Keratinocyte (primary cell): ENCODE results near the gene MAP7D2. TPM values are rescaled to one million over a fixed set of nuclear protein-coding genes. Genes with fewer than 3 reads are reported as not detected.

Source experiments
- DNase-seq: peaks from one replicate; pipeline ENCODE4 v3.0.0-alpha.2; 2011; ENCODE audit warnings: low read depth, missing footprints, low spot score
- FAIRE-seq: peaks from 2 replicates; lab custom pipeline; 2011; peaks lifted over from hg19 to GRCh38; lab: Jason Lieb, UNC
- H2AFZ ChIP-seq: 2 replicates; pipeline ENCODE4 v1.6.0; 2012; ENCODE audit warnings: low read length, control low read depth, inconsistent platforms; ENCODE audit not compliant: control insufficient read depth
- H3K27ac ChIP-seq: 2 replicates; pipeline ENCODE4 v1.5.1; 2011; ENCODE audit warnings: low read length; ENCODE audit not compliant: control insufficient read depth, insufficient read depth
- H3K27me3 ChIP-seq: 3 replicates; pipeline ENCODE4 v1.6.0; 2011; ENCODE audit warnings: low read length; ENCODE audit not compliant: control insufficient read depth, insufficient read depth; ENCODE audit errors: extremely low read depth
- H3K36me3 ChIP-seq, 2 experiments: 2 replicates in 1 of 2; 3 replicates in 1 of 2; pipeline ENCODE4 v1.5.1; 2011; ENCODE audit warnings: low read length in 2 of 2, mild to moderate bottlenecking in 1 of 2; ENCODE audit not compliant: control insufficient read depth in 2 of 2, insufficient read depth in 2 of 2; ENCODE audit errors: extremely low read depth in 1 of 2
- H3K4me1 ChIP-seq: 3 replicates; pipeline ENCODE4 v1.5.1; 2011; ENCODE audit warnings: low read length; ENCODE audit not compliant: control insufficient read depth, insufficient read depth; ENCODE audit errors: extremely low read depth
- H3K4me2 ChIP-seq: 3 replicates; pipeline ENCODE4 v1.6.0; 2011; ENCODE audit warnings: low read depth, low read length; ENCODE audit not compliant: control insufficient read depth, insufficient read depth; ENCODE audit errors: extremely low read depth
- H3K4me3 ChIP-seq, 3 experiments: fragments of 200-600 bp in 1 of 3; sonication (generic) in 1 of 3; 2 replicates in 2 of 3; 3 replicates in 1 of 3; pipeline ENCODE4 v1.5.1; 2011 to 2016; ENCODE audit warnings: low read length in 3 of 3, mild to moderate bottlenecking in 3 of 3, control low read depth in 2 of 3, inconsistent platforms in 1 of 3, low read depth in 1 of 3, mixed read lengths in 1 of 3, mixed run types in 1 of 3, moderate library complexity in 1 of 3; ENCODE audit not compliant: control insufficient read depth in 2 of 3, insufficient read depth in 2 of 3; ENCODE audit errors: extremely low read depth in 1 of 3
- H3K79me2 ChIP-seq: 2 replicates; pipeline ENCODE4 v1.6.0; 2012; ENCODE audit warnings: low read length; ENCODE audit not compliant: control insufficient read depth, insufficient read depth
- H3K9ac ChIP-seq: 3 replicates; pipeline ENCODE4 v1.6.0; 2011; ENCODE audit warnings: low read length; ENCODE audit not compliant: control insufficient read depth, insufficient read depth; ENCODE audit errors: extremely low read depth
- H3K9me1 ChIP-seq: 3 replicates; pipeline ENCODE4 v1.6.0; 2011; ENCODE audit warnings: low read length; ENCODE audit not compliant: control insufficient read depth, insufficient read depth; ENCODE audit errors: extremely low read depth
- H3K9me3 ChIP-seq: 2 replicates; pipeline ENCODE4 v1.5.1; 2012; ENCODE audit warnings: low read depth, low read length; ENCODE audit not compliant: control insufficient read depth
- H4K20me1 ChIP-seq: 3 replicates; pipeline ENCODE4 v1.6.0; 2011; ENCODE audit warnings: low read length; ENCODE audit not compliant: control insufficient read depth, insufficient read depth; ENCODE audit errors: extremely low read depth
- EZH2 ChIP-seq: IDR thresholded peaks from one replicate; pipeline ENCODE4 v1.6.1; 2012; ENCODE audit warnings: inconsistent platforms, mild to moderate bottlenecking, low read length, moderate library complexity
- dilution Hi-C: fragments of 300-500 bp; cut with MboI; formaldehyde crosslinking; loops from one replicate; pipeline ENCODE4 v1.7.0; 2020; ENCODE audit warnings: low sequenced_read_pairs; ENCODE audit not compliant: extremely low pct_ligation_motif_present
- polyA plus RNA-seq, 5 experiments: library from polyadenylated mRNA; depleted of rRNA in 3 of 5; stranded (reverse) in 3 of 5; stranded (forward) in 1 of 5; unstranded in 1 of 5; fragments of >200 nt; gene quantifications; 1 replicate in 1 of 5; 2 replicates in 3 of 5; 3 replicates in 1 of 5; pipeline versions ENCODE4 v1.2.1 to v1.2.3, GENCODE V29; 2011 to 2012; ENCODE audit warnings: missing spikeins in 2 of 5, low read depth in 1 of 5, low replicate concordance in 1 of 5
- TF ChIP-seq, protein P1 (sequence below), 3 experiments: IDR thresholded peaks in 1 of 3; conservative IDR thresholded peaks in 1 of 3; optimal IDR thresholded peaks in 1 of 3; 2 replicates in 2 of 3; 3 replicates in 1 of 3; pipeline versions ENCODE3 to v1.5.1; 2011; ENCODE audit warnings: low read length in 3 of 3, mild to moderate bottlenecking in 3 of 3, moderate library complexity in 2 of 3, control low read depth in 1 of 3, inconsistent platforms in 1 of 3; ENCODE audit not compliant: insufficient read depth in 2 of 3; ENCODE audit errors: extremely low read depth in 1 of 3

MAP7D2 gene
- polyA plus RNA-seq, 1 donor (not counting 4 experiments of a cell fraction or from before 2014, with no cell fraction given): 0.76 TPM

DNA sequence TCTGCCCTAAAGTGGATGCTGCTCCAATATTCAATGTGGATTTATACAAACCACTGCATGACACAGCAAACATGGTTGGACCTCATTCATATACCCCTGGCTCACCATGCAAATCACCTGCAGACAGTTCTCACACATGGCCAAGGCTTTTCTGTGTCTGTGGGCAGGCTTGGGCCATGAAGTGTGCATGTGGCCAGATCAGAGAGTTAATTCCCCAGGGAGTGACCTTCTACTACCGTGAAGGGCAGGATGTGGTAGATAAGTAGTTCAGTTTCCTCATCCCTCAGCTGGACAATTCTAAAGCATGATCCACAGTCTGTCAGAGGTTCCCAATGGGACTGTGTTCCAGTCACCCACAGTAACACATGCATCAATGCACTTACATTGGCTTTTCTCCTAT is 101.3 kb downstream of the MAP7D2 start:
- Histone ChIP-seq H3K36me3 (no peaks in the 10 kb centered on the region), H3K79me2 (no peaks in the 10 kb centered on the region), H3K27ac (no peak overlapping the region), H3K9me3 (peaks cover 3% of the 10 kb centered on the region), H3K9me1 (no peaks in the 10 kb centered on the region), H3K4me1 (no peaks in the 10 kb centered on the region), H3K27me3 (no peaks in the 10 kb centered on the region), H2AFZ (no peak overlapping the region), H3K4me3 (no peak overlapping the region), H3K9ac (no peak overlapping the region), H3K4me2 (no peak overlapping the region), H4K20me1 (no peaks in the 10 kb centered on the region)
- FAIRE-seq (no peak), DNase-seq (no peak)
- TF ChIP-seq, protein P1, sequence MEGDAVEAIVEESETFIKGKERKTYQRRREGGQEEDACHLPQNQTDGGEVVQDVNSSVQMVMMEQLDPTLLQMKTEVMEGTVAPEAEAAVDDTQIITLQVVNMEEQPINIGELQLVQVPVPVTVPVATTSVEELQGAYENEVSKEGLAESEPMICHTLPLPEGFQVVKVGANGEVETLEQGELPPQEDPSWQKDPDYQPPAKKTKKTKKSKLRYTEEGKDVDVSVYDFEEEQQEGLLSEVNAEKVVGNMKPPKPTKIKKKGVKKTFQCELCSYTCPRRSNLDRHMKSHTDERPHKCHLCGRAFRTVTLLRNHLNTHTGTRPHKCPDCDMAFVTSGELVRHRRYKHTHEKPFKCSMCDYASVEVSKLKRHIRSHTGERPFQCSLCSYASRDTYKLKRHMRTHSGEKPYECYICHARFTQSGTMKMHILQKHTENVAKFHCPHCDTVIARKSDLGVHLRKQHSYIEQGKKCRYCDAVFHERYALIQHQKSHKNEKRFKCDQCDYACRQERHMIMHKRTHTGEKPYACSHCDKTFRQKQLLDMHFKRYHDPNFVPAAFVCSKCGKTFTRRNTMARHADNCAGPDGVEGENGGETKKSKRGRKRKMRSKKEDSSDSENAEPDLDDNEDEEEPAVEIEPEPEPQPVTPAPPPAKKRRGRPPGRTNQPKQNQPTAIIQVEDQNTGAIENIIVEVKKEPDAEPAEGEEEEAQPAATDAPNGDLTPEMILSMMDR (optimal IDR thresholded peaks at IDR 0.05 in 1 of 3, IDR thresholded peaks at IDR 0.05 in 1 of 3, conservative IDR thresholded peaks at IDR 0.05 in 1 of 3; ENCODE audit: extremely low read depth in 1 of 3, insufficient read depth in 2 of 3, low read length in 3 of 3): no peak
- no peak for TF ChIP-seq EZH2
- dilution Hi-C loops: no loop called here

- peaks cover 3% of the 10 kb centered on the region for H3K9me3 ChIP-seq
- H3K4me1 ChIP-seq: no peaks in the 10 kb centered on the region
- dilution Hi-C loops: no loop called here
- no peak overlapping the region for H3K4me3 ChIP-seq
- no peaks in the 10 kb centered on the region for H3K36me3 ChIP-seq
- no peaks in the 10 kb centered on the region for H4K20me1 ChIP-seq
- H3K27me3 ChIP-seq: no peaks in the 10 kb centered on the region
- no peak overlapping the region for H3K27ac ChIP-seq
- H2AFZ ChIP-seq: no peak overlapping the region
- no peaks in the 10 kb centered on the region for H3K79me2 ChIP-seq
- H3K9ac ChIP-seq: no peak overlapping the region
- DNase-seq (no peak), FAIRE-seq (no peak)
- no peak overlapping the region for H3K4me2 ChIP-seq
- TF ChIP-seq, protein P1 (optimal IDR thresholded peaks at IDR 0.05 in 1 of 3, IDR thresholded peaks at IDR 0.05 in 1 of 3, conservative IDR thresholded peaks at IDR 0.05 in 1 of 3; ENCODE audit: extremely low read depth in 1 of 3, insufficient read depth in 2 of 3, low read length in 3 of 3): no peak
- TF ChIP-seq EZH2: no peak
- no peaks in the 10 kb centered on the region for H3K9me1 ChIP-seq
These were observed 105.1 kb downstream of the MAP7D2 start for GRCh38 chrX:20011608-20012007.
